PC-9 (cell line): ENCODE results near the gene AFF2. TPM values are rescaled to one million over a fixed set of nuclear protein-coding genes. Genes with fewer than 3 reads are reported as not detected.

Experiments
- BruUV-seq: library from RNA; stranded (reverse); fragments of 400-500 nt; replicated peaks from 2 replicates; lab custom pipeline; 2021; lab: Mats Ljungman, UMichigan
- CTCF ChIA-PET: fragments of 300-600 bp; sonication (Branson Sonifier 250); formaldehyde crosslinking; loops from one replicate; lab custom pipeline; 2022; ENCODE audit warnings: antibody characterized with exemption; lab: Charles Lee
- POLR2A ChIA-PET: fragments of 300-600 bp; sonication (Branson Sonifier 250); formaldehyde crosslinking; loops from one replicate; lab custom pipeline; 2022; ENCODE audit warnings: antibody characterized with exemption; ENCODE audit not compliant: unreplicated experiment; lab: Charles Lee
- DNase-seq, 2 experiments: peaks; one replicate each; pipeline versions ENCODE4 v3.0.0 to v3.0.0-alpha.2; 2015 to 2022; ENCODE audit warnings: mixed read lengths in 1 of 2
- H2AFZ ChIP-seq: fragments of 200-600 bp; sonication (generic); 2 replicates; pipeline ENCODE4 v1.8.1; 2017; ENCODE audit warnings: antibody characterized with exemption
- H3F3A ChIP-seq: fragments of 200-600 bp; sonication (generic); 2 replicates; pipeline ENCODE4 v1.8.1; 2017; ENCODE audit warnings: antibody characterized with exemption, mild to moderate bottlenecking, low read depth; ENCODE audit not compliant: insufficient read depth
- H3K27ac ChIP-seq: fragments of 200-600 bp; sonication (generic); 2 replicates; pipeline ENCODE4 v1.6.1; 2016; ENCODE audit warnings: mixed run types
- H3K27me3 ChIP-seq: fragments of 200-600 bp; sonication (generic); 2 replicates; pipeline ENCODE4 v1.6.1; 2016; ENCODE audit warnings: low read depth, mixed run types; ENCODE audit not compliant: insufficient read depth
- H3K36me3 ChIP-seq: fragments of 200-600 bp; sonication (generic); 2 replicates; pipeline ENCODE4 v1.6.1; 2016; ENCODE audit warnings: low read depth, mixed run types
- H3K4me1 ChIP-seq: fragments of 200-600 bp; sonication (generic); replicated peaks from 2 replicates; pipeline ENCODE4 v1.6.1; 2016; ENCODE audit warnings: mixed run types; ENCODE audit not compliant: insufficient read depth
- H3K4me2 ChIP-seq: fragments of 200-600 bp; sonication (generic); 2 replicates; pipeline ENCODE4 v1.6.1; 2017; ENCODE audit warnings: mixed run types
- H3K4me3 ChIP-seq: fragments of 200-600 bp; sonication (generic); 2 replicates; pipeline ENCODE4 v1.6.1; 2016; ENCODE audit warnings: mixed run types
- H3K79me2 ChIP-seq: fragments of 200-600 bp; sonication (generic); 2 replicates; pipeline ENCODE4 v1.6.1; 2017; ENCODE audit warnings: low read depth, mixed run types
- H3K9me2 ChIP-seq: fragments of 200-600 bp; sonication (generic); 2 replicates; pipeline ENCODE4 v1.8.1; 2017; ENCODE audit warnings: mild to moderate bottlenecking; ENCODE audit not compliant: insufficient read depth
- H3K9me3 ChIP-seq: fragments of 200-600 bp; sonication (generic); 2 replicates; pipeline ENCODE4 v1.8.1; 2016; ENCODE audit warnings: low read depth; ENCODE audit not compliant: insufficient read depth
- H4K20me1 ChIP-seq: fragments of 200-600 bp; sonication (generic); 2 replicates; pipeline ENCODE4 v1.8.1; 2017; ENCODE audit not compliant: insufficient read depth
- EZH2 ChIP-seq: fragments of 200-600 bp; sonication (generic); IDR thresholded peaks from 2 replicates; pipeline ENCODE4 v1.8.0; 2017; ENCODE audit warnings: antibody characterized with exemption, low read depth
- intact Hi-C: fragments of 100-400 bp; cut with micrococcal nuclease; formaldehyde crosslinking; loops from one replicate; pipeline ENCODE4 v1.10.0; 2022; ENCODE audit not compliant: unreplicated experiment
- total RNA-seq: library from RNA; stranded (reverse); gene quantifications from 2 replicates; pipeline ENCODE4 v1.2.3, GENCODE V29; 2021
- TF ChIP-seq, protein P1 (sequence below): fragments of 200-600 bp; sonication (generic); conservative IDR thresholded peaks from 2 replicates; pipeline ENCODE4 v1.6.1; 2017; ENCODE audit warnings: mixed run types, antibody characterized with exemption, mild to moderate bottlenecking, moderate library complexity

The AFF2 gene
- total RNA-seq, 1 experiment from 2014 or later: not detected

DNA sequence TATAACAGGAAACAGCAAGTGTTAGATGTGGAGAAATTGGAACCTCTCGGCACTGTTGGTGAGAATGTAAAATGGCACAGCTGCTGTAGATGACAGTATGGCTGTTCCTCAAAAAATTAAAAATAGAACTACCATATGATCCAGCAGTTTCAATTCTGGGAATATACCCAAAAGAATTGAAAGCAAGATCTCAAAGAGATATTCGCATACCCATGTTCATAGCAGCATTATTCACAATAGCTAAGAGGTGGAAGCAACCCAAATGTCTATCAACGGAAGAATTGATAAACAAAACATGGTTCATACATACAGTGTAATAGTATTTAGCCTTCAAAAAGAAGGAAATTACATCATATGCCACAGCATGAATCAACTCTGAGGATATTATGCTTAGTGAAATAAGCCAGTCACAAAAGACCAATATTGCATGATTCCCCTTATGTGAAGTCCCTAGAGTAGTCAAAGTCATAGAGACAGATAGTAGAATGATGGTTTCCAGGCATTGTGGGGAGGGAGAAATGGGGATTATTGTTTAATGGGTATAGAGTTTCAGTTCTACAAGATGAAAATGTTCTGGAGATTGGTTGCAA is 537.0 kb downstream of the AFF2 start:
- Histone ChIP-seq H4K20me1 (no peaks in the 10 kb centered on the region), H3K4me2 (no peak overlapping the region), H3K4me1 (no peaks in the 10 kb centered on the region), H3F3A (no peaks in the 10 kb centered on the region), H3K79me2 (no peaks in the 10 kb centered on the region), H3K36me3 (no peaks in the 10 kb centered on the region), H3K4me3 (no peak overlapping the region), H3K27ac (no peak overlapping the region), H3K9me3 (no peaks in the 10 kb centered on the region), H3K9me2 (no peaks in the 10 kb centered on the region), H2AFZ (no peak overlapping the region), H3K27me3 (no peaks in the 10 kb centered on the region)
- no peak for DNase-seq
- ChIA-PET CTCF (no interaction called here), POLR2A (no interaction called here)
- intact Hi-C loops: no loop called here
- BruUV-seq: no TSS peak
- no peak for TF ChIP-seq EZH2
- TF ChIP-seq, protein P1, sequence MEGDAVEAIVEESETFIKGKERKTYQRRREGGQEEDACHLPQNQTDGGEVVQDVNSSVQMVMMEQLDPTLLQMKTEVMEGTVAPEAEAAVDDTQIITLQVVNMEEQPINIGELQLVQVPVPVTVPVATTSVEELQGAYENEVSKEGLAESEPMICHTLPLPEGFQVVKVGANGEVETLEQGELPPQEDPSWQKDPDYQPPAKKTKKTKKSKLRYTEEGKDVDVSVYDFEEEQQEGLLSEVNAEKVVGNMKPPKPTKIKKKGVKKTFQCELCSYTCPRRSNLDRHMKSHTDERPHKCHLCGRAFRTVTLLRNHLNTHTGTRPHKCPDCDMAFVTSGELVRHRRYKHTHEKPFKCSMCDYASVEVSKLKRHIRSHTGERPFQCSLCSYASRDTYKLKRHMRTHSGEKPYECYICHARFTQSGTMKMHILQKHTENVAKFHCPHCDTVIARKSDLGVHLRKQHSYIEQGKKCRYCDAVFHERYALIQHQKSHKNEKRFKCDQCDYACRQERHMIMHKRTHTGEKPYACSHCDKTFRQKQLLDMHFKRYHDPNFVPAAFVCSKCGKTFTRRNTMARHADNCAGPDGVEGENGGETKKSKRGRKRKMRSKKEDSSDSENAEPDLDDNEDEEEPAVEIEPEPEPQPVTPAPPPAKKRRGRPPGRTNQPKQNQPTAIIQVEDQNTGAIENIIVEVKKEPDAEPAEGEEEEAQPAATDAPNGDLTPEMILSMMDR: no peak

DNA sequence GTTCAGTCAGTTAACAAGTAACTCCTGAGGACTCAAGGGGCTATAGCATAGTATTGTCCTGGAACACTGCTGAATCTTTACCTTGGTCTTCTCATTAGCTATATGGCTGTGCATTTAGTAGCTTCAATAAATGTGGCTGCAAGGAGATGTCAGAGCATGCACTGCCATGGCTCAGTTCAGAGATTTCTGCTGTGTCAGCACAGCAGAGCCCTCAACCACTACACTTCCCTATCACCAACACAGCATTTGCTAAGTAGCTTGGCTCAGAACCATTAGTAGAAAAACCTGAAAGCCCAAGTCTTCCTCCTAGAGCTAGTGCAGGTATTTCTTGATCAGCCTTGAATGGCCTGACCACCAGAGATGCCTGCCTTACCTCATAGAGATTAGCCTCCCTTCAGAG is 538.6 kb downstream of the AFF2 start:
- no peaks in the 10 kb centered on the region for H3K9me2 ChIP-seq
- no peaks in the 10 kb centered on the region for H3K36me3 ChIP-seq
- TF ChIP-seq, protein P1: no peak
- TF ChIP-seq EZH2: no peak
- H3K4me2 ChIP-seq: no peak overlapping the region
- no peaks in the 10 kb centered on the region for H4K20me1 ChIP-seq
- intact Hi-C loops: no loop called here
- POLR2A ChIA-PET: no interaction called here
- no peak for DNase-seq
- no peaks in the 10 kb centered on the region for H3K79me2 ChIP-seq
- no peak overlapping the region for H3K27ac ChIP-seq
- no TSS peak for BruUV-seq
- H3K4me3 ChIP-seq: no peak overlapping the region
- H3K27me3 ChIP-seq: no peaks in the 10 kb centered on the region
- H3K4me1 ChIP-seq: no peaks in the 10 kb centered on the region
- CTCF ChIA-PET: no interaction called here
- no peaks in the 10 kb centered on the region for H3F3A ChIP-seq
- H3K9me3 ChIP-seq: no peaks in the 10 kb centered on the region
- H2AFZ ChIP-seq: no peak overlapping the region

- no peaks in the 10 kb centered on the region for H4K20me1 ChIP-seq
- TF ChIP-seq, protein P1: no peak
- no peak for TF ChIP-seq EZH2
- BruUV-seq: no TSS peak
- intact Hi-C loops: no loop called here
- H3K4me3 ChIP-seq: no peak overlapping the region
- H3K4me2 ChIP-seq: no peak overlapping the region
- H3K36me3 ChIP-seq: no peaks in the 10 kb centered on the region
- no peak overlapping the region for H2AFZ ChIP-seq
- ChIA-PET POLR2A (no interaction called here), CTCF (no interaction called here)
- DNase-seq: no peak
- H3K4me1 ChIP-seq: no peaks in the 10 kb centered on the region
- no peaks in the 10 kb centered on the region for H3K9me2 ChIP-seq
- H3K27ac ChIP-seq: no peak overlapping the region
- H3F3A ChIP-seq: no peaks in the 10 kb centered on the region
- H3K9me3 ChIP-seq: no peaks in the 10 kb centered on the region
- H3K79me2 ChIP-seq: no peaks in the 10 kb centered on the region
- H3K27me3 ChIP-seq: no peaks in the 10 kb centered on the region
Measured at GRCh38 chrX:149040873-149041535, 540.6 kb downstream of the AFF2 start.
